K562 (cell line): Measurements from ENCODE around the gene E2F1. TPM values are rescaled to one million over a fixed set of nuclear protein-coding genes. Genes with fewer than 3 reads are reported as not detected.
A peak's percentile ranks its signal among the peaks of the same experiment; 100 is the strongest.

Experiments
- ATAC-seq: fragments of 200-7000 bp; cut with Tn5 transposase; 3 replicates; pipeline ENCODE4 v1.9.1; 2020; ENCODE audit warnings: moderate library complexity
- BruUV-seq: library from RNA; stranded (reverse); fragments of 400-500 nt; replicated peaks from 2 replicates; lab custom pipeline; 2021; lab: Mats Ljungman, UMichigan
- CTCF ChIA-PET: fragments of 300-600 bp; formaldehyde crosslinking; extraction: SDS; loops from one replicate; lab custom pipeline; 2021; ENCODE audit warnings: low intra/inter-chr PET ratio; lab: Yijun Ruan, JAX
- POLR2A ChIA-PET: fragments of 300-600, 350-650 bp; sonication (Branson Sonifier 250); formaldehyde crosslinking; extraction: SDS; loops from one replicate; lab custom pipeline; 2021; ENCODE audit warnings: antibody characterized with exemption, inconsistent platforms; lab: Yijun Ruan, JAX
- DNase-seq, 4 experiments: peaks; one replicate each; pipeline versions ENCODE4 v3.0.0 to v3.0.0-alpha.2; 2011 to 2018; ENCODE audit warnings: low spot score in 3 of 4, mixed read lengths in 3 of 4; ENCODE audit errors: extremely low read depth in 1 of 4
- FAIRE-seq: peaks from 2 replicates; lab custom pipeline; 2011; peaks lifted over from hg19 to GRCh38; lab: Jason Lieb, UNC
- H2AFZ ChIP-seq: 2 replicates; pipeline ENCODE4 v1.6.0; 2011; ENCODE audit warnings: low read depth, low read length, control low read depth, inconsistent platforms
- H3K27ac ChIP-seq: fragments of 200-600 bp; 3 replicates; pipeline ENCODE4 v1.8.0; 2011; ENCODE audit warnings: low read depth, mild to moderate bottlenecking, control low read depth, inconsistent platforms, low read length, moderate library complexity, mixed read lengths; ENCODE audit errors: extremely low read depth
- H3K27me3 ChIP-seq, 2 experiments: fragments of 300-600 bp in 1 of 2; 2 replicates in 1 of 2; 3 replicates in 1 of 2; pipeline versions ENCODE4 v1.6.0 to v1.8.0; 2011; ENCODE audit warnings: inconsistent platforms in 2 of 2, low read length in 2 of 2, mild to moderate bottlenecking in 1 of 2, mixed read lengths in 1 of 2, moderate library complexity in 1 of 2; ENCODE audit not compliant: control insufficient read depth in 2 of 2, insufficient read depth in 2 of 2
- H3K36me3 ChIP-seq: fragments of 300-600 bp; 3 replicates; pipeline ENCODE4 v1.8.0; 2011; ENCODE audit warnings: mild to moderate bottlenecking, low read length, inconsistent platforms; ENCODE audit not compliant: control insufficient read depth, insufficient read depth
- H3K4me1 ChIP-seq, 2 experiments: fragments of 200-600 bp in 1 of 2; replicated peaks in 1 of 2; 2 replicates in 1 of 2; 3 replicates in 1 of 2; pipeline versions ENCODE4 v1.5.1 to v1.8.0; 2011; ENCODE audit warnings: inconsistent platforms in 2 of 2, low read length in 2 of 2, mild to moderate bottlenecking in 1 of 2, mixed read lengths in 1 of 2, moderate library complexity in 1 of 2; ENCODE audit not compliant: control insufficient read depth in 2 of 2, insufficient read depth in 2 of 2
- H3K4me2 ChIP-seq: 2 replicates; pipeline ENCODE4 v1.6.1; 2011; ENCODE audit warnings: low read length, control low read depth, inconsistent platforms, mixed read lengths; ENCODE audit not compliant: insufficient read depth
- H3K4me3 ChIP-seq: fragments of 200-600 bp; sonication (generic), shearing (Covaris generic); 2 replicates; pipeline ENCODE4 v1.5.1; 2016; ENCODE audit warnings: control low read depth, inconsistent platforms
- H3K79me2 ChIP-seq: fragments of 200-600 bp; 3 replicates; pipeline ENCODE4 v1.8.0; 2011; ENCODE audit warnings: low read length, inconsistent platforms; ENCODE audit not compliant: control insufficient read depth, insufficient read depth
- H3K9ac ChIP-seq, 2 experiments: 2 replicates each; pipeline versions ENCODE4 v1.6.0 to v1.6.1; 2011; ENCODE audit warnings: low read depth in 2 of 2, low read length in 2 of 2, control low read depth in 1 of 2, inconsistent platforms in 1 of 2, mild to moderate bottlenecking in 1 of 2, mixed read lengths in 1 of 2; ENCODE audit not compliant: insufficient read depth in 1 of 2
- H3K9me1 ChIP-seq: one replicate; pipeline ENCODE4 v1.6.0; 2011; ENCODE audit warnings: inconsistent platforms, mild to moderate bottlenecking, low read length, moderate library complexity; ENCODE audit not compliant: control insufficient read depth, insufficient read depth
- H3K9me3 ChIP-seq: replicated peaks from 2 replicates; pipeline ENCODE4 v1.5.1; 2011; ENCODE audit warnings: low read depth, low read length, inconsistent platforms; ENCODE audit not compliant: control insufficient read depth, insufficient read depth
- H4K20me1 ChIP-seq: replicated peaks from 2 replicates; pipeline ENCODE4 v1.6.1; 2011; ENCODE audit warnings: low read length, inconsistent platforms, mixed read lengths; ENCODE audit not compliant: control insufficient read depth, insufficient read depth
- BRD9 ChIP-seq: fragments of 450-650 bp; IDR thresholded peaks from 2 replicates; pipeline ENCODE4 v1.6.1; 2018; ENCODE audit warnings: low read depth; ENCODE audit not compliant: partially characterized antibody
- COPS2 ChIP-seq: fragments of 450-650 bp; conservative IDR thresholded peaks from 2 replicates; pipeline ENCODE4 v1.6.1; 2016; ENCODE audit warnings: mild to moderate bottlenecking, moderate library complexity
- KLF1 ChIP-seq: fragments of 450-650 bp; IDR thresholded peaks from 2 replicates; pipeline ENCODE4 v1.6.1; 2016; ENCODE audit warnings: missing genetic modification characterization, missing compliant biosample characterization
- NFIC ChIP-seq: fragments of 450-650 bp; IDR thresholded peaks from 2 replicates; pipeline ENCODE4 v1.6.1; 2017; ENCODE audit warnings: mild to moderate bottlenecking, inconsistent platforms
- NFIX ChIP-seq: fragments of 250-450 bp; sonication (Bioruptor Pico); IDR thresholded peaks from 2 replicates; pipeline ENCODE4 v1.4.0; 2020; ENCODE audit warnings: low read depth, mild to moderate bottlenecking, moderate library complexity
- POLR2A ChIP-seq: fragments of 450-650 bp; conservative IDR thresholded peaks from 2 replicates; pipeline ENCODE4 v1.6.1; 2016
- POLR2AphosphoS2 ChIP-seq: IDR thresholded peaks from 2 replicates; pipeline ENCODE4 v1.6.1; 2012; ENCODE audit warnings: low read length, improper control_type of control experiment
- POLR2B ChIP-seq: fragments of 450-650 bp; IDR thresholded peaks from 2 replicates; pipeline ENCODE4 v1.6.1; 2018; ENCODE audit warnings: low read depth; ENCODE audit not compliant: partially characterized antibody
- POLR2G ChIP-seq: fragments of 200-400 bp; formaldehyde crosslinking; IDR thresholded peaks from 2 replicates; pipeline ENCODE4 v1.6.1; 2017; ENCODE audit warnings: low read depth, mild to moderate bottlenecking, antibody characterized with exemption, low read length, moderate library complexity
- SIRT6 ChIP-seq: IDR thresholded peaks from one replicate; pipeline ENCODE4 v1.6.1; 2012; ENCODE audit warnings: low read depth, mild to moderate bottlenecking, control low read depth, inconsistent platforms, low read length, moderate library complexity
- ZEB2 ChIP-seq: fragments of 450-650 bp; IDR thresholded peaks from 2 replicates; pipeline ENCODE4 v1.6.1; 2016
- WGBS: fragments of 100-300 bp; shearing (Covaris generic); methylation state at CpG from one replicate; pipeline ENCODE4 v1.1.6; 2016; ENCODE audit warnings: low coverage, mixed read lengths; ENCODE audit not compliant: insufficient coverage; ENCODE audit errors: missing lambda C conversion rate; 5-methylcytosine and 5-hydroxymethylcytosine counted together
- in situ Hi-C: fragments of 300-500 bp; cut with MboI; formaldehyde crosslinking; loops from 4 replicates; pipeline ENCODE4 v1.15.0; 2018; ENCODE audit warnings: inconsistent platforms, mixed read lengths
- intact Hi-C: fragments of 100-400 bp; cut with micrococcal nuclease; formaldehyde crosslinking; loops from 2 replicates; pipeline ENCODE4 v1.14.2; 2022
- polyA plus RNA-seq, 8 experiments: library from polyadenylated mRNA; depleted of rRNA in 4 of 8; stranded (reverse) in 5 of 8; unstranded in 3 of 8; fragments of >200 nt; fragmentation: Nextera tagmentation in 2 of 8; fragmentation: Illumina TruSeq in 1 of 8; extraction: Ambion mirVana in 2 of 8; extraction: Trizol in 1 of 8; gene quantifications; 2 replicates each; pipeline versions ENCODE4 v1.2.1 to v1.2.3, GENCODE V29; 2011 to 2014; ENCODE audit warnings: inconsistent platforms in 1 of 8, missing spikeins in 1 of 8
- total RNA-seq, 7 experiments: library from RNA; depleted of rRNA in 6 of 7; stranded (reverse); fragments of >200 nt in 6 of 7; fragmentation: Illumina TruSeq in 2 of 7; extraction: Trizol in 2 of 7; gene quantifications; 2 replicates each; pipeline versions ENCODE4 v1.2.1 to v1.2.3, GENCODE V29; 2011 to 2021; ENCODE audit warnings: low replicate concordance in 1 of 7
- TF ChIP-seq, protein P1 (sequence below): fragments of 250-450 bp; sonication (Bioruptor Pico); IDR thresholded peaks from 2 replicates; pipeline ENCODE4 v1.4.0; 2020; ENCODE audit warnings: borderline replicate concordance

E2F1 gene
- total and polyA plus RNA-seq, 9 of the 15 experiments (the other 6 are each of a cell fraction or from before 2014, with no cell fraction given), result 0.14 to 30.6 (median 13.1) TPM

DNA sequence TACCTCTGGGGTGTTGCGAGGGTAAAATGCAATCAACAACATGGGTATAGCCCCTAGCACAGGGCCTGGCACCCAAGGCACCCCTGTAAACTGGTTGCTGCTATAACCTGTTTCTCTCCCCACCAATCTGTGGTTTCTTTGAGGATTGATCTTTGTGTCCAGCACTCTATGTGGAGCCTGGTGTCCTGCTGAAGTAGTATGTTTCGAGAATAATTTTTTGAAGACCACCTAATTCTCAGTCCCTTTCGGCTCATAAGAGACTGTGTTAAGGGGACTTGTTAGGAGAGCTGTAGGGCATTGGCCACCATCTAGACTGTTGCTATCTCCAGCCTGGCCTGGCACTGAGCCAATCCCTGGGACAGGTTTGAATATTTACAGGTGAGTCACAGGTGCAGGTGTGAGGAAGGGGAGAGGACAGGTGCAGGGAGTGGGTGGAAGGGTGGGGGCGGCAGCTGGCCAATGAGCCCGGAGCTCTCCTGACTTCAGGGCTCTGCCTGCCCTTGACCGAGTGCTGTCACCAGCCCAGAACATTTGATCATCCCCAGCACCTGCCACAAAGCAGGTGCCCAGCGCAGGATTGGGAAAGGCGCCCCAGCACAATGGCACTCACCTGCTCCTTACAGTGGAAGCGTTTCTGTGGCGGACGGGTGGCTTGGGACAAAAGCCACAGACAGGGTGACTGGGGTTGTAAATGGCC is 32.1 kb downstream of the E2F1 start:
- intact Hi-C loops, result loop anchor here (2.0 to 5.0 kb wide), 3 partner anchors 139 to 252 kb away; partner anchors contain the start of gene CDK5RAP1
- no peak overlapping the region for H3K4me2 ChIP-seq
- BruUV-seq, result no TSS peak
- no peak for FAIRE-seq
- TF ChIP-seq BRD9 (no peak), POLR2B (peak; percentile 13), NFIC (peak; percentile 95), COPS2 (no peak), POLR2AphosphoS2 (peak; percentile 34), POLR2A (peak; percentile 19), NFIX (CRISPR knock-in tag) (peak; percentile 56; the same call in 1 of the 2 replicates), POLR2G (peak; percentile 70), SIRT6 (peak; percentile 17), ZEB2 (peak; percentile 57; the same call in 1 of the 2 replicates), KLF1 (tag) (0 out of 2 replicates have a peak, but pooled peaks have one; percentile 9)
- TF ChIP-seq, protein P1, sequence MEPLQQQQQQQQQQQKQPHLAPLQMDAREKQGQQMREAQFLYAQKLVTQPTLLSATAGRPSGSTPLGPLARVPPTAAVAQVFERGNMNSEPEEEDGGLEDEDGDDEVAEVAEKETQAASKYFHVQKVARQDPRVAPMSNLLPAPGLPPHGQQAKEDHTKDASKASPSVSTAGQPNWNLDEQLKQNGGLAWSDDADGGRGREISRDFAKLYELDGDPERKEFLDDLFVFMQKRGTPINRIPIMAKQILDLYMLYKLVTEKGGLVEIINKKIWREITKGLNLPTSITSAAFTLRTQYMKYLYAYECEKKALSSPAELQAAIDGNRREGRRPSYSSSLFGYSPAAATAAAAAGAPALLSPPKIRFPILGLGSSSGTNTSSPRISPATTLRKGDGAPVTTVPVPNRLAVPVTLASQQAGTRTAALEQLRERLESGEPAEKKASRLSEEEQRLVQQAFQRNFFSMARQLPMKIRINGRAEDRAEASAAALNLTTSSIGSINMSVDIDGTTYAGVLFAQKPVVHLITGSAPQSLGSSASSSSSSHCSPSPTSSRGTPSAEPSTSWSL (CRISPR knock-in tag), result no peak
- no peaks in the 10 kb centered on the region for H3K79me2 ChIP-seq
- in situ Hi-C loops, result loop anchor here (5.0 to 10.0 kb wide), 2 partner anchors 202 to 239 kb away; no protein-coding TSS in a partner anchor
- H3K36me3 ChIP-seq, result peaks cover 28% of the 10 kb centered on the region; the same call in 1 of the 3 replicates
- H3K9me1 ChIP-seq, result peaks cover 7% of the 10 kb centered on the region
- DNase-seq, result peak in 1 of 4 experiments; percentile 13
- no peaks in the 10 kb centered on the region for H3K9me3 ChIP-seq
- peak overlapping the region in 1 of 2 experiments; percentile 23; a peak in 1 of 4 replicates for H3K9ac ChIP-seq
- ChIA-PET POLR2A (interaction anchor here (0.6 to 4.5 kb wide), 9 partner anchors 8 to 343 kb away, joined by 3 to 51 read pairs (median 3); partner anchors contain the start of gene ACTL10), CTCF (interaction anchor here (0.7 to 1.6 kb wide), 3 partner anchors 196 to 240 kb away, joined by 3 to 8 read pairs (median 4); no protein-coding TSS in a partner anchor)
- H3K27ac ChIP-seq, result no peak overlapping the region
- peaks cover 18% of the 10 kb centered on the region; the same call in 1 of the 2 replicates for H4K20me1 ChIP-seq
- peaks cover 6 to 37% of the 10 kb centered on the region in 2 experiments; a peak in 3 of 5 replicates for H3K4me1 ChIP-seq
- WGBS, result 72% methylated on average over 11 of the region's 11 CpGs
- ATAC-seq, result no peak
- H3K27me3 ChIP-seq, result no peaks in the 10 kb centered on the region
- no peak overlapping the region for H3K4me3 ChIP-seq
- no peak overlapping the region for H2AFZ ChIP-seq
